H9 (cell line): ENCODE data around the gene SDK1. TPM values are rescaled to one million over a fixed set of nuclear protein-coding genes. Genes with fewer than 3 reads are reported as not detected.

Experiments used
- DNase-seq: peaks from one replicate; pipeline ENCODE4 v3.0.0-alpha.2; 2017
- H2AFZ ChIP-seq: one replicate; pipeline ENCODE4 v1.6.1; 2013; ENCODE audit warnings: mild to moderate bottlenecking, low read length, control low read depth, moderate library complexity
- H2AK5ac ChIP-seq: 2 replicates; pipeline ENCODE4 v1.6.1; 2013; ENCODE audit warnings: low read length, control low read depth, mixed read lengths; ENCODE audit not compliant: insufficient read length
- H2BK120ac ChIP-seq: one replicate; pipeline ENCODE4 v1.6.1; 2013; ENCODE audit warnings: low read depth, mild to moderate bottlenecking, low read length, control low read depth, inconsistent platforms; ENCODE audit not compliant: poor library complexity, severe bottlenecking
- H2BK12ac ChIP-seq: 2 replicates; pipeline ENCODE4 v1.6.1; 2013; ENCODE audit warnings: low read length, control low read depth, mixed read lengths, low read depth; ENCODE audit not compliant: insufficient read length
- H2BK15ac ChIP-seq: 2 replicates; pipeline ENCODE4 v1.6.1; 2013; ENCODE audit warnings: low read depth, low read length, control low read depth
- H2BK20ac ChIP-seq: one replicate; pipeline ENCODE4 v1.6.1; 2013; ENCODE audit warnings: low read depth, mild to moderate bottlenecking, low read length, control low read depth, inconsistent platforms; ENCODE audit not compliant: poor library complexity, severe bottlenecking
- H2BK5ac ChIP-seq: 2 replicates; pipeline ENCODE4 v1.6.1; 2013; ENCODE audit warnings: low read length, control low read depth, mixed read lengths; ENCODE audit not compliant: insufficient read length
- H3K14ac ChIP-seq: 2 replicates; pipeline ENCODE4 v1.6.1; 2013; ENCODE audit warnings: low read length, control low read depth; ENCODE audit not compliant: insufficient read depth
- H3K18ac ChIP-seq: 2 replicates; pipeline ENCODE4 v1.6.1; 2013; ENCODE audit warnings: low read depth, mild to moderate bottlenecking, mixed read lengths, low read length, control low read depth; ENCODE audit not compliant: insufficient read length
- H3K23ac ChIP-seq: 2 replicates; pipeline ENCODE4 v1.6.1; 2013; ENCODE audit warnings: low read length, control low read depth, mixed read lengths, low read depth; ENCODE audit not compliant: insufficient read length
- H3K23me2 ChIP-seq: 2 replicates; pipeline ENCODE4 v1.6.1; 2013; ENCODE audit warnings: low read depth, mild to moderate bottlenecking, mixed read lengths, low read length, control low read depth; ENCODE audit not compliant: insufficient read length, poor library complexity, severe bottlenecking
- H3K27ac ChIP-seq: 2 replicates; pipeline ENCODE4 v1.5.1; 2013; ENCODE audit warnings: low read length, control low read depth, mixed read lengths, low read depth; ENCODE audit not compliant: insufficient read length
- H3K27me3 ChIP-seq: 2 replicates; pipeline ENCODE4 v1.6.1; 2013; ENCODE audit warnings: low read length, control low read depth, inconsistent platforms; ENCODE audit not compliant: insufficient read depth
- H3K4ac ChIP-seq: 2 replicates; pipeline ENCODE4 v1.6.1; 2013; ENCODE audit warnings: low read depth, mild to moderate bottlenecking, control low read depth, inconsistent platforms, low read length, moderate library complexity
- H3K4me1 ChIP-seq: 2 replicates; pipeline ENCODE4 v1.6.1; 2013; ENCODE audit warnings: low read length, control low read depth, inconsistent platforms; ENCODE audit not compliant: insufficient read depth
- H3K4me2 ChIP-seq: 2 replicates; pipeline ENCODE4 v1.6.1; 2013; ENCODE audit warnings: low read length, control low read depth, mixed read lengths; ENCODE audit not compliant: insufficient read length, insufficient read depth
- H3K56ac ChIP-seq: 2 replicates; pipeline ENCODE4 v1.6.1; 2013; ENCODE audit warnings: low read depth, mild to moderate bottlenecking, mixed read lengths, low read length, control low read depth; ENCODE audit not compliant: insufficient read length
- H3K79me1 ChIP-seq: 2 replicates; pipeline ENCODE4 v1.6.1; 2013; ENCODE audit warnings: low read depth, mild to moderate bottlenecking, moderate library complexity, low read length, control low read depth, inconsistent platforms; ENCODE audit not compliant: insufficient read depth, poor library complexity, severe bottlenecking
- H3K79me2 ChIP-seq: 2 replicates; pipeline ENCODE4 v1.6.1; 2013; ENCODE audit warnings: low read length, control low read depth, inconsistent platforms; ENCODE audit not compliant: insufficient read depth
- H3K9ac ChIP-seq: 2 replicates; pipeline ENCODE4 v1.6.1; 2013; ENCODE audit warnings: low read length, control low read depth, mixed read lengths; ENCODE audit not compliant: insufficient read length; ENCODE audit errors: extremely low read depth
- H3K9me3 ChIP-seq: one replicate; pipeline ENCODE4 v1.6.1; 2013; ENCODE audit warnings: low read depth, low read length, inconsistent platforms; ENCODE audit not compliant: control insufficient read depth
- H3T11ph ChIP-seq: one replicate; pipeline ENCODE4 v1.6.1; 2013; ENCODE audit warnings: mild to moderate bottlenecking, low read length, control low read depth, inconsistent platforms
- H4K20me1 ChIP-seq: one replicate; pipeline ENCODE4 v1.6.1; 2013; ENCODE audit not compliant: control insufficient read depth, insufficient read length, insufficient read depth
- H4K5ac ChIP-seq: 2 replicates; pipeline ENCODE4 v1.6.1; 2013; ENCODE audit warnings: low read depth, mild to moderate bottlenecking, mixed read lengths, low read length, control low read depth; ENCODE audit not compliant: insufficient read length
- H4K8ac ChIP-seq: replicated peaks from 2 replicates; pipeline ENCODE4 v1.6.1; 2013; ENCODE audit warnings: low read length, control low read depth, mixed read lengths, low read depth; ENCODE audit not compliant: insufficient read length
- H4K91ac ChIP-seq: 2 replicates; pipeline ENCODE4 v1.6.1; 2013; ENCODE audit warnings: low read depth, mild to moderate bottlenecking, moderate library complexity, mixed read lengths, low read length, control low read depth; ENCODE audit not compliant: insufficient read length
- H3K27ac Mint-ChIP-seq, 3 experiments: 2 replicates in 2 of 3; 3 replicates in 1 of 3; pipeline ENCODE4 v1.8.0; 2020 to 2021; ENCODE audit warnings: mixed read lengths in 3 of 3, mild to moderate bottlenecking in 1 of 3, moderate library complexity in 1 of 3
- H3K27me3 Mint-ChIP-seq: 2 replicates; pipeline ENCODE4 v1.8.0; 2021; ENCODE audit warnings: low read depth, mild to moderate bottlenecking, moderate library complexity, mixed read lengths
- H3K36me3 Mint-ChIP-seq, 3 experiments: 2 replicates in 2 of 3; 3 replicates in 1 of 3; pipeline ENCODE4 v1.8.0; 2020 to 2021; ENCODE audit warnings: low read depth in 3 of 3, mixed read lengths in 3 of 3; ENCODE audit not compliant: insufficient read depth in 1 of 3
- H3K4me1 Mint-ChIP-seq, 2 experiments: 2 replicates each; pipeline ENCODE4 v1.8.0; 2020; ENCODE audit warnings: mixed read lengths in 2 of 2
- H3K4me3 Mint-ChIP-seq, 2 experiments: 2 replicates in 1 of 2; 3 replicates in 1 of 2; pipeline ENCODE4 v1.8.0; 2020 to 2021; ENCODE audit warnings: mild to moderate bottlenecking in 2 of 2, mixed read lengths in 2 of 2, moderate library complexity in 1 of 2
- H3K9me3 Mint-ChIP-seq, 2 experiments: 2 replicates in 1 of 2; 3 replicates in 1 of 2; pipeline ENCODE4 v1.8.0; 2020; ENCODE audit warnings: mild to moderate bottlenecking in 2 of 2, mixed read lengths in 2 of 2, moderate library complexity in 1 of 2
- WGBS: extraction: QIAGEN DNeasy Blood & Tissue Kit; methylation state at CpG from one replicate; pipeline ENCODE4 v1.1.7; 2013; ENCODE audit warnings: missing lambda C conversion rate, low lambda C conversion rate, mixed read lengths; ENCODE audit not compliant: insufficient read length; ENCODE audit errors: extremely low coverage; 5-methylcytosine and 5-hydroxymethylcytosine counted together
- total RNA-seq: library from RNA; stranded (reverse); gene quantifications from 2 replicates; pipeline ENCODE4 v1.2.1, GENCODE V29; 2021
- TF ChIP-seq, protein P1 (sequence below): fragments of 200-600 bp; sonication (generic); conservative IDR thresholded peaks from 3 replicates; pipeline ENCODE4 v1.8.0; 2021; ENCODE audit warnings: antibody characterized with exemption, mild to moderate bottlenecking

SDK1 gene
- total RNA-seq, 1 experiment from 2014 or later = 8.7 TPM

DNA sequence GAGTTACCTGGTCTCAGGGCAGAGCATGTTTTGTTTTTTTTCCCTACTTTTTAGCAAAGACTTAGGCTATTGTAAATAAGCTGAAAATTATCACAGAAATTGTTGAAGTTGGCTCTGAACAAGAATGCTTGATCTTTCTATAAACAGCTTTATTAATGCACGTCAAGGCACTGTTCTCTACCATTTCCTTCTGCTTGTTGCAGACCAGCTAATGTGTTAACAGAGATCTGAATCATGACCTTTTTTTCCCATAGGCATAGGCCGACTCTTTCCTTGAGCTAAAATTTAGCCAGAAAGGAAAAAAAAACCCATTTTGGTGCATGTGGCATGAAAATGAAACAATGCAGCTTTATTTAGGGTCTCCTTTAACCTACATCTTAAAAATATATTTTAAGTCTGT is 248.5 kb downstream of the SDK1 start:
- no peak overlapping the region for H4K8ac ChIP-seq
- no peak overlapping the region for H3K4me2 ChIP-seq
- H2BK5ac ChIP-seq = no peak overlapping the region

More for the DNA sequence above, 248.5 kb downstream of the SDK1 start:
- Histone ChIP-seq H3K4ac (no peak overlapping the region), H2AK5ac (no peak overlapping the region), H3K18ac (no peak overlapping the region), H3K27ac (no peak overlapping the region), H2BK120ac (no peak overlapping the region), H4K5ac (no peak overlapping the region), H3K79me1 (no peaks in the 10 kb centered on the region), H3K23me2 (no peaks in the 10 kb centered on the region), H3K23ac (no peak overlapping the region), H4K91ac (no peak overlapping the region), H3K4me1 (no peaks in the 10 kb centered on the region; the same call in 1 of the 2 replicates), H3K56ac (no peak overlapping the region), H3K14ac (no peak overlapping the region), H3K79me2 (no peaks in the 10 kb centered on the region), H2BK12ac (no peak overlapping the region), H3K9ac (no peak overlapping the region), H3K27me3 (no peaks in the 10 kb centered on the region), H3K9me3 (no peaks in the 10 kb centered on the region), H2BK15ac (no peak overlapping the region), H4K20me1 (no peaks in the 10 kb centered on the region), H3T11ph (no peak overlapping the region), H2AFZ (no peak overlapping the region), H2BK20ac (no peak overlapping the region)
- H3K4me3 Mint-ChIP-seq = no peak overlapping the region; a peak in 1 of 5 replicates
- peaks cover 0 to 6% of the 10 kb centered on the region in 2 experiments; a peak in 2 of 5 replicates for H3K9me3 Mint-ChIP-seq
- no CpG with 5 or more reads among the region's 2 CpGs for WGBS
- DNase-seq = no peak
- H3K36me3 Mint-ChIP-seq = peaks cover 0 to 6% (median 3%) of the 10 kb centered on the region in 3 experiments; a peak in 2 of 7 replicates
- no peaks in the 10 kb centered on the region for H3K27me3 Mint-ChIP-seq
- TF ChIP-seq, protein P1, sequence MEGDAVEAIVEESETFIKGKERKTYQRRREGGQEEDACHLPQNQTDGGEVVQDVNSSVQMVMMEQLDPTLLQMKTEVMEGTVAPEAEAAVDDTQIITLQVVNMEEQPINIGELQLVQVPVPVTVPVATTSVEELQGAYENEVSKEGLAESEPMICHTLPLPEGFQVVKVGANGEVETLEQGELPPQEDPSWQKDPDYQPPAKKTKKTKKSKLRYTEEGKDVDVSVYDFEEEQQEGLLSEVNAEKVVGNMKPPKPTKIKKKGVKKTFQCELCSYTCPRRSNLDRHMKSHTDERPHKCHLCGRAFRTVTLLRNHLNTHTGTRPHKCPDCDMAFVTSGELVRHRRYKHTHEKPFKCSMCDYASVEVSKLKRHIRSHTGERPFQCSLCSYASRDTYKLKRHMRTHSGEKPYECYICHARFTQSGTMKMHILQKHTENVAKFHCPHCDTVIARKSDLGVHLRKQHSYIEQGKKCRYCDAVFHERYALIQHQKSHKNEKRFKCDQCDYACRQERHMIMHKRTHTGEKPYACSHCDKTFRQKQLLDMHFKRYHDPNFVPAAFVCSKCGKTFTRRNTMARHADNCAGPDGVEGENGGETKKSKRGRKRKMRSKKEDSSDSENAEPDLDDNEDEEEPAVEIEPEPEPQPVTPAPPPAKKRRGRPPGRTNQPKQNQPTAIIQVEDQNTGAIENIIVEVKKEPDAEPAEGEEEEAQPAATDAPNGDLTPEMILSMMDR = no peak
- peak overlapping the region in 2 of 3 experiments; percentile 91; a peak in 2 of 7 replicates for H3K27ac Mint-ChIP-seq
- H3K4me1 Mint-ChIP-seq = peaks cover 30 to 35% of the 10 kb centered on the region in 2 experiments
